Esophagus squamous epithelium (tissue), 5 donors: ENCODE data around the gene TUBGCP3. TPM values are rescaled to one million over a fixed set of nuclear protein-coding genes. Genes with fewer than 3 reads are reported as not detected.

Experiments
- DNase-seq: peaks from one replicate; lab custom pipeline; 2025; lab: John Stamatoyannopoulos, UW
- H3K27ac ChIP-seq, 4 donors: fragments of 200-600 bp; sonication (generic); one replicate each; pipeline ENCODE4 v1.5.1; 2016 to 2019; ENCODE audit warnings: mild to moderate bottlenecking in 1 of 4
- H3K27me3 ChIP-seq, 4 donors: fragments of 200-600 bp; sonication (generic); 1 replicate in 3 of 4; 2 replicates in 1 of 4; pipeline versions ENCODE4 v1.5.1 to v1.6.0; 2017 to 2021; ENCODE audit warnings: antibody characterized with exemption in 1 of 4
- H3K36me3 ChIP-seq, 3 donors: fragments of 200-600 bp; sonication (generic); one replicate each; pipeline ENCODE4 v1.5.1; 2016 to 2019
- H3K4me1 ChIP-seq, 3 donors: fragments of 200-600 bp; sonication (generic); one replicate each; pipeline ENCODE4 v1.5.1; 2017 to 2019
- H3K4me3 ChIP-seq, 4 donors: fragments of 200-600 bp; sonication (generic); 1 replicate in 3 of 4; 2 replicates in 1 of 4; pipeline ENCODE4 v1.5.1; 2016 to 2019; ENCODE audit warnings: mild to moderate bottlenecking in 2 of 4, moderate library complexity in 1 of 4
- H3K9me3 ChIP-seq, 3 donors: fragments of 200-600 bp; sonication (generic); one replicate each; pipeline ENCODE4 v1.5.1; 2016 to 2019
- POLR2A ChIP-seq, 4 donors: fragments of 450-650 bp; IDR thresholded peaks; one replicate each; pipeline ENCODE4 v1.6.1; 2017; ENCODE audit warnings: antibody characterized with exemption in 4 of 4, mild to moderate bottlenecking in 4 of 4, moderate library complexity in 3 of 4
- WGBS, 2 donors: methylation state at CpG; one replicate each; pipeline ENCODE4 v1.1.5; 2018; 5-methylcytosine and 5-hydroxymethylcytosine counted together
- intact Hi-C: fragments of 100-400 bp; cut with DNase I; formaldehyde crosslinking; loops from one replicate; pipeline ENCODE4 v1.15.0; 2022
- total RNA-seq, 4 donors: library from RNA; depleted of rRNA; stranded (reverse); fragments of >200 nt; gene quantifications; one replicate each; pipeline ENCODE4 v1.1.0, GENCODE V29; 2016
- TF ChIP-seq, protein P1 (sequence below), 6 experiments: fragments of 450-650 bp in 4 of 6; fragments of 200-600 bp in 2 of 6; sonication (generic) in 2 of 6; IDR thresholded peaks; one replicate each; pipeline ENCODE4 v1.5.1; 2016 to 2019; ENCODE audit warnings: antibody characterized with exemption in 6 of 6, mild to moderate bottlenecking in 4 of 6, moderate library complexity in 4 of 6
- donor health status: DM: yes; HTN: yes; CAD: no.

Gene TUBGCP3
- total RNA-seq, 4 donors from 2014 or later = 12.9 to 29.4 (median 18.9) TPM

DNA sequence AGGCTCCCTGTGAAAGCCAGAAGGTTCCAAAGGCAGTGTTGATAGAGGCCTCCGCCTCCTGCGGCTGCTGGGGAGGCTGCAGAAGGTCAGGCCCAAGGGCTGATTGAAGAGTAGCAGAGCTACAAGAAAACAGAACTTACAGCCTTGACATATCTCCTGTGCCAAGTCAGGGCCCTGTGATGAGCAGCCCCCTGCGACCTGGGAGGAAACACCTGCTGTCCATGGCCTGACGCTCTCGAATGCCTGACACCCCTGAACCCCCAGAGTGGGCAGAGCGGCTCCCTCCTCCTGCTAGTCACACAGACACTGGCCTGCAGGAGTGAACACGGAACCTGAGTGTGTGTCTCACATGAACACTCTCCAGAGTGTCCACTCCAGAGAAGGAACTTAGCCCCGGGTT, 38.2 kb upstream of the TUBGCP3 start:
- no peak for DNase-seq
- TF ChIP-seq, protein P1, sequence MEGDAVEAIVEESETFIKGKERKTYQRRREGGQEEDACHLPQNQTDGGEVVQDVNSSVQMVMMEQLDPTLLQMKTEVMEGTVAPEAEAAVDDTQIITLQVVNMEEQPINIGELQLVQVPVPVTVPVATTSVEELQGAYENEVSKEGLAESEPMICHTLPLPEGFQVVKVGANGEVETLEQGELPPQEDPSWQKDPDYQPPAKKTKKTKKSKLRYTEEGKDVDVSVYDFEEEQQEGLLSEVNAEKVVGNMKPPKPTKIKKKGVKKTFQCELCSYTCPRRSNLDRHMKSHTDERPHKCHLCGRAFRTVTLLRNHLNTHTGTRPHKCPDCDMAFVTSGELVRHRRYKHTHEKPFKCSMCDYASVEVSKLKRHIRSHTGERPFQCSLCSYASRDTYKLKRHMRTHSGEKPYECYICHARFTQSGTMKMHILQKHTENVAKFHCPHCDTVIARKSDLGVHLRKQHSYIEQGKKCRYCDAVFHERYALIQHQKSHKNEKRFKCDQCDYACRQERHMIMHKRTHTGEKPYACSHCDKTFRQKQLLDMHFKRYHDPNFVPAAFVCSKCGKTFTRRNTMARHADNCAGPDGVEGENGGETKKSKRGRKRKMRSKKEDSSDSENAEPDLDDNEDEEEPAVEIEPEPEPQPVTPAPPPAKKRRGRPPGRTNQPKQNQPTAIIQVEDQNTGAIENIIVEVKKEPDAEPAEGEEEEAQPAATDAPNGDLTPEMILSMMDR (IDR thresholded peaks at IDR 0.05) = no peak
- no peak for TF ChIP-seq POLR2A (IDR thresholded peaks at IDR 0.05)
- H3K27me3 ChIP-seq = peaks cover 0 to 56% (median 0%) of the 10 kb centered on the region in 4 donors
- intact Hi-C loops = no loop called here
- 70 to 79% methylated on average over 5 to 7 of the region's 8 CpGs for WGBS, 2 donors
- no peak overlapping the region for H3K27ac ChIP-seq
- no peaks in the 10 kb centered on the region for H3K36me3 ChIP-seq
- no peaks in the 10 kb centered on the region for H3K4me1 ChIP-seq
- no peaks in the 10 kb centered on the region for H3K9me3 ChIP-seq
- no peak overlapping the region for H3K4me3 ChIP-seq

DNA sequence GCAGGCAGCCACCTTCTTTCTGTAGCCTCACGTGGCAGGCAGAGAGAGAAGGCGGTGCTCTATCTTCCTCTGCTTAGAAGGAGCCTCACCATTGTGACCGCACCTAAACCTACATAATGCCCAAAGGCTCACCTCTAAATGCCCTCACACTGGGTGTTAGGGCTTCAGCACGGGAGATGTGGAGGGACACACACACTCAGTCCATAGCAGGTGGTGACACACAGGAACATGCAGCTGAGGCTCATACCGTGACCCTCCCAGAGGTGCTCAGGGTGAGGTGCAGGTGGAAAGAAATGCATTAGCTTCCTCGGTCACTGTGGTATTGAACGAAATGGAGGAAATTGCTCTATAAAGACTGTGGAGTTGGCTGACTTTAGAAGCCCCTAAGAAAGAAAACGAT, 37.7 kb upstream of the TUBGCP3 start:
- DNase-seq = no peak
- Histone ChIP-seq H3K4me1 (no peaks in the 10 kb centered on the region), H3K27ac (no peak overlapping the region), H3K4me3 (no peak overlapping the region), H3K36me3 (no peaks in the 10 kb centered on the region), H3K27me3 (peaks cover 0 to 60% (median 0%) of the 10 kb centered on the region in 4 donors), H3K9me3 (no peaks in the 10 kb centered on the region)
- TF ChIP-seq POLR2A (IDR thresholded peaks at IDR 0.05) = no peak
- TF ChIP-seq, protein P1 (IDR thresholded peaks at IDR 0.05) = no peak
- intact Hi-C loops = no loop called here
- WGBS, 2 donors = 55 to 74% methylated on average over 5 to 8 of the region's 8 CpGs

DNA sequence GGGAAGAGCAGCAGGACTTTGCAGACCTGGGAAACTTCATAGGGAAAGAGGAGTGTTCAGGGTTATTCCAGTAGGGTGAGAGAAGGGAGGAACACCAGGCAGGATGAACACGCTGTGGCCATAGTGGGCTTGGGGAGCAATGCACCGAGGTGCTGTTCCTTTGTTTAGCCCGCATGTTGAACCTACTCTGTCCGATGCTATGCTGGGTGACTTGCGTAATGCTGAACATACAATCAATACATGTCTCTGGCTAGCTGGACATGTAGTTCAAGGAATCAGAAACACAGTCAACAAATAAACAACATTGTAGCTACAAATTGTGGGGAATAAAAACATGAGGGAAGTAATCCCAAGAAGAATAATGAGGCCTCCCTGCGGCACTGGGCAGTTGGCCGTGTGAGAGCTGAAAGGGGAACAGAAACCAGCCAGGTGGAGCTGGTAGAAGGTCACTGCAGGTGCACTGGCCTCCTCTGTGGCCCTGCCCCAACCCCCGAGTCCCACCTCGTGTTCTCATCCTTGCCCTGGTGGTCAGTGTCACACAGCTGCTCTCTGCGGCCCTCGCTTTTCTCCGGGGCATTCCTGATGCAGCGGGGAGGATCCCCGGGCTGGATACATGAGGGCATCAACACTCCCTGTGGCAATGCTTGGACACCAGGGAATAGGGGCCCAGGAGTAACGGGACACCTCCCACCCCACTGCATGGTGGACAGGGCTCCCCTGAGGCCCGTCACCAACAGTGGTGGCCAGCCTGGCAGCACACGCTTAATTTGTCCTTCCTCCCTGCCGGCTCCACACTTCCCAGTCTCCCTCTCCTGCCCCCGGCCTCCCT, 36.9 kb upstream of the TUBGCP3 start:
- TF ChIP-seq, protein P1 (IDR thresholded peaks at IDR 0.05) = no peak
- no peak for TF ChIP-seq POLR2A (IDR thresholded peaks at IDR 0.05)
- no peak overlapping the region for H3K27ac ChIP-seq
- DNase-seq = no peak
- no peak overlapping the region for H3K4me3 ChIP-seq
- no peaks in the 10 kb centered on the region for H3K9me3 ChIP-seq
- 78 to 79% methylated on average over 12 to 13 of the region's 19 CpGs for WGBS, 2 donors
- H3K36me3 ChIP-seq = no peaks in the 10 kb centered on the region
- peaks cover 0 to 60% (median 0%) of the 10 kb centered on the region in 4 donors for H3K27me3 ChIP-seq
- intact Hi-C loops = no loop called here
- peaks cover 0 to 2% (median 0%) of the 10 kb centered on the region in 3 donors for H3K4me1 ChIP-seq

DNA sequence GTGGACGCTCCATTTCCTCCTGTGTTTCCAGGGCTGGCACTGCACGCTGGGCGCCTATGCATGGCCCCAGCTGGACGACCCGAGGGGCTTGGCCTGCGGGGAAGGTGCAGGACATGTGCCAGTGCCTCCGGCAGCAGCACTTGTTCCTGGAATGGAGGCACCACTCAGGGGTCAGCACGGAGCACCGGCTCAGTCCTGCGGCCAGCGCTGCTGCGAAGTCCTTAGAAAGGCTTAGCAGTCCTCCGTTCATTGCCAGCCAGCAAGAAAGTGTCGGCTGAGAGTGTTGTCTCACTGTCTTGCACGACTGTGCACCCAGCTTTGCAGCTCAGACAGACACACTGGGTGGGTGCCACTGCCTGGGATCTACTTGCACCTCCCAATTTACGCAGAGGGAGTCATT, 36.1 kb upstream of the TUBGCP3 start:
- Histone ChIP-seq H3K27me3 (peaks cover 0 to 52% (median 0%) of the 10 kb centered on the region in 4 donors), H3K9me3 (no peaks in the 10 kb centered on the region), H3K27ac (no peak overlapping the region), H3K36me3 (no peaks in the 10 kb centered on the region), H3K4me3 (no peak overlapping the region), H3K4me1 (peaks cover 0 to 4% (median 0%) of the 10 kb centered on the region in 3 donors)
- DNase-seq = no peak
- TF ChIP-seq POLR2A (IDR thresholded peaks at IDR 0.05) = no peak
- WGBS, 2 donors = 78 to 89% methylated on average over 7 to 13 of the region's 16 CpGs
- intact Hi-C loops = no loop called here

DNA sequence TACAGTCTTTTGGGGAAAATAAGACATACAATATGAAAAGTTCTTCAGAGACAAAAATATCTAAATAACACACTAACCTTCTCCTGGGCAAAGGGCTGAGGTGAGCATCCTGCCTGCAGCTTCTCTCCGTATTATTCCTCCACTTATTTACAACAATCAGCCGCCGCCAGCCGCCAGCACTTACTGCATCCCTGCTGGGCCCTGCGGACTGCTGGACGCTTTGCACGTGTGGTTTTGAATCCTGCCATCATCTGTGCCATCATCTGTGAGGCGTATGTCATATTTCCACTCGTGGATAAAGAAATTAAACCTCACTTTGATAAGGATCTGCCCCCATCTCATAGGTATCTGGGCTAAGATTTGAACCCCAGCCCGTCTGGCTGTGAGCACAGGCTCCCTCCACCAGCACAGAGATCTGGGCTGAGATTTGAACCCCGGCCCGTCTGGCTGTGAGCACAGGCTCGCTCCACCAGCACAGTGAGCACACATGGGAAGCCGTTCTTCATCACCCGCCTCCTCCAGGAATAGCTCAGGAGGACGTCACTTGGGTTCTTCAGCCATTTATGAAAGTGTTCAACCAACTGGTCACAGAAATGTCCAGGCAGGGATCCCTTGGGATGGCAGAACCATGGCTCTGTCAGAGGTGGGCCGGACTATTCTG, 35.2 kb upstream of the TUBGCP3 start:
- Histone ChIP-seq H3K9me3 (no peaks in the 10 kb centered on the region), H3K27me3 (peaks cover 0 to 49% (median 0%) of the 10 kb centered on the region in 4 donors), H3K4me1 (peaks cover 0 to 4% (median 0%) of the 10 kb centered on the region in 3 donors), H3K4me3 (no peak overlapping the region), H3K27ac (no peak overlapping the region), H3K36me3 (no peaks in the 10 kb centered on the region)
- no peak for DNase-seq
- TF ChIP-seq POLR2A (IDR thresholded peaks at IDR 0.05) = no peak
- TF ChIP-seq, protein P1 (IDR thresholded peaks at IDR 0.05) = no peak
- intact Hi-C loops = no loop called here
- 86 to 88% methylated on average over 9 to 14 of the region's 17 CpGs for WGBS, 2 donors
